Brain pericyte (primary cell): ENCODE results near the gene ABLIM1.

ENCODE experiments used
- DNase-seq: peaks from one replicate; pipeline ENCODE4 v3.0.0-alpha.2; 2012; ENCODE audit warnings: low read depth, low spot score

Gene ABLIM1

GRCh38 chr10:114680543-114681117 lies 22.6 kb upstream of the ABLIM1 start:
- no peak for DNase-seq

GRCh38 chr10:114679552-114679951 lies 21.5 kb upstream of the ABLIM1 start:
- no peak for DNase-seq

- no peak for DNase-seq
Observed at GRCh38 chr10:114678820-114679219, 20.7 kb upstream of the ABLIM1 start.

GRCh38 chr10:114678336-114678735 lies 20.3 kb upstream of the ABLIM1 start:
- DNase-seq: no peak

- no peak for DNase-seq
Observed at GRCh38 chr10:114674346-114674745, 16.3 kb upstream of the ABLIM1 start.

GRCh38 chr10:114669648-114670047 lies 11.6 kb upstream of the ABLIM1 start:
- DNase-seq: no peak

GRCh38 chr10:114668375-114669080 lies 10.5 kb upstream of the ABLIM1 start:
- DNase-seq: no peak

- DNase-seq: no peak
Observed at GRCh38 chr10:114665873-114666272, 7.8 kb upstream of the ABLIM1 start.

GRCh38 chr10:114665406-114665805 lies 7.3 kb upstream of the ABLIM1 start:
- no peak for DNase-seq

GRCh38 chr10:114664127-114664526 lies 6.1 kb upstream of the ABLIM1 start:
- DNase-seq: no peak

GRCh38 chr10:114663626-114664025 lies 5.6 kb upstream of the ABLIM1 start:
- DNase-seq: no peak

- no peak for DNase-seq
Observed at GRCh38 chr10:114662646-114663217, 4.7 kb upstream of the ABLIM1 start.

- DNase-seq: no peak
Observed at GRCh38 chr10:114661212-114661880, 3.3 kb upstream of the ABLIM1 start.

- no peak for DNase-seq
Observed at GRCh38 chr10:114655671-114656070, 2.4 kb downstream of the ABLIM1 start.

GRCh38 chr10:114654822-114655575 lies 3.1 kb downstream of the ABLIM1 start:
- DNase-seq: no peak

- DNase-seq: no peak
Observed at GRCh38 chr10:114653926-114654325, 4.1 kb downstream of the ABLIM1 start.

GRCh38 chr10:114652402-114653368 lies 5.4 kb downstream of the ABLIM1 start:
- DNase-seq: no peak

GRCh38 chr10:114650831-114651230 lies 7.2 kb downstream of the ABLIM1 start:
- no peak for DNase-seq

- no peak for DNase-seq
Observed at GRCh38 chr10:114650266-114650665, 7.8 kb downstream of the ABLIM1 start.

- no peak for DNase-seq
Observed at GRCh38 chr10:114649217-114649903, 8.7 kb downstream of the ABLIM1 start.
